GM23248 (cell line): ENCODE results near the gene TMEM273. TPM values are rescaled to one million over a fixed set of nuclear protein-coding genes. Genes with fewer than 3 reads are reported as not detected.

Source experiments
- DNase-seq: peaks from one replicate; pipeline ENCODE4 v3.0.0-alpha.2; 2015
- H2AFZ ChIP-seq: fragments of 200-600 bp; sonication (generic); 2 replicates; pipeline ENCODE4 v1.6.1; 2016; ENCODE audit warnings: antibody characterized with exemption
- H3F3A ChIP-seq: fragments of 200-600 bp; sonication (generic); 2 replicates; pipeline ENCODE4 v1.6.1; 2016; ENCODE audit warnings: mild to moderate bottlenecking, antibody characterized with exemption, mixed run types; ENCODE audit not compliant: insufficient read depth
- H3K27ac ChIP-seq: fragments of 200-600 bp; sonication (generic); 2 replicates; pipeline ENCODE4 v1.5.1; 2016; ENCODE audit warnings: mild to moderate bottlenecking
- H3K27me3 ChIP-seq: fragments of 200-600 bp; sonication (generic); replicated peaks from 2 replicates; pipeline ENCODE4 v1.6.1; 2016; ENCODE audit warnings: mild to moderate bottlenecking; ENCODE audit not compliant: insufficient read depth
- H3K36me3 ChIP-seq: fragments of 200-600 bp; sonication (generic); 2 replicates; pipeline ENCODE4 v1.6.1; 2016; ENCODE audit warnings: low read depth, mild to moderate bottlenecking
- H3K4me1 ChIP-seq: fragments of 200-600 bp; sonication (generic); 2 replicates; pipeline ENCODE4 v1.6.1; 2016; ENCODE audit warnings: mild to moderate bottlenecking; ENCODE audit not compliant: insufficient read depth
- H3K4me2 ChIP-seq: fragments of 200-600 bp; sonication (generic); one replicate; pipeline ENCODE4 v1.6.1; 2016; ENCODE audit warnings: mild to moderate bottlenecking; ENCODE audit not compliant: unreplicated experiment
- H3K4me3 ChIP-seq: fragments of 200-600 bp; sonication (generic); 2 replicates; pipeline ENCODE4 v1.5.1; 2016; ENCODE audit warnings: mild to moderate bottlenecking
- H3K79me2 ChIP-seq: fragments of 200-600 bp; sonication (generic); 2 replicates; pipeline ENCODE4 v1.6.1; 2016; ENCODE audit warnings: mild to moderate bottlenecking; ENCODE audit not compliant: insufficient read depth
- H3K9ac ChIP-seq: fragments of 200-600 bp; sonication (generic); 2 replicates; pipeline ENCODE4 v1.6.1; 2016; ENCODE audit warnings: mild to moderate bottlenecking
- H3K9me2 ChIP-seq: fragments of 200-600 bp; sonication (generic); 2 replicates; pipeline ENCODE4 v1.6.1; 2016; ENCODE audit warnings: mixed run types, mild to moderate bottlenecking, moderate library complexity; ENCODE audit not compliant: insufficient read depth
- H3K9me3 ChIP-seq: fragments of 200-600 bp; sonication (generic); one replicate; pipeline ENCODE4 v1.6.1; 2017; ENCODE audit warnings: low read depth
- H4K20me1 ChIP-seq: fragments of 200-600 bp; sonication (generic); 2 replicates; pipeline ENCODE4 v1.6.0; 2016; ENCODE audit not compliant: insufficient read depth
- EZH2 ChIP-seq: fragments of 200-600 bp; sonication (generic); IDR thresholded peaks from 2 replicates; pipeline ENCODE4 v1.6.1; 2018; ENCODE audit warnings: antibody characterized with exemption, mild to moderate bottlenecking; ENCODE audit not compliant: insufficient read depth, poor library complexity, severe bottlenecking
- EZH2phosphoT487 ChIP-seq: fragments of 200-600 bp; sonication (generic); IDR thresholded peaks from 2 replicates; pipeline ENCODE4 v1.6.1; 2018; ENCODE audit warnings: antibody characterized with exemption, moderate library complexity, mild to moderate bottlenecking, low read depth; ENCODE audit not compliant: insufficient read depth
- WGBS, 2 experiments: methylation state at CpG; one replicate each; pipeline ENCODE4 v1.1.6; 2015 to 2017; ENCODE audit warnings: low lambda C conversion rate in 2 of 2, low coverage in 1 of 2; ENCODE audit errors: missing lambda C conversion rate in 2 of 2; 5-methylcytosine and 5-hydroxymethylcytosine counted together
- in situ Hi-C: fragments of 300-500 bp; cut with MboI; formaldehyde crosslinking; loops from 2 replicates; pipeline ENCODE4 v1.15.0; 2020
- polyA plus RNA-seq: library from polyadenylated mRNA; unstranded; fragments of >200 nt; fragmentation: Nextera tagmentation; extraction: Ambion mirVana; gene quantifications from 2 replicates; pipeline ENCODE4 v1.2.1, GENCODE V29; 2016
- total RNA-seq: library from RNA; depleted of rRNA; stranded (reverse); fragments of >200 nt; shearing (Covaris generic); gene quantifications from 2 replicates; pipeline ENCODE4 v1.2.3, GENCODE V29; 2014

Gene TMEM273
- total and polyA plus RNA-seq, 2 experiments from 2014 or later, result not detected

DNA sequence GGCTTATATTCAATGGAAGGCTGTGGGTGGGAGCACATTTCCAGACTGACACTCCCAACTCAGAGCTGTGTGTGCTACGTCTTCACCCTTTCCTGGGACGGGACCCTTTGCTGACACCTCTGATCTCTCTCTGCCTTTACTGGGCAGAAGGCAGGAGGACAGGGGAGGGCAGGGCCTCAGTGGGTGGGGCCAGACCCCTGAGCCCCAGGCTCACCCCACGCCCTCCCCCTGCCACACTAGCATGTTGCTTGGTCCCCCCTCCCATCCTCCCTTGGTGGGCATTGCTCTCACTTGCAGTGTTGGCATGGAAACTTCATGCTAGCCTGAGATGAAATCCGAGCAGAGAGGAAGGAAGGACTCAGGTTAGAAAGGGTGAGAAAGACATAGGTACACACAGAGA lies 18.4 kb downstream of the TMEM273 start:
- Histone ChIP-seq H3F3A (no peaks in the 10 kb centered on the region), H3K4me2 (no peak overlapping the region), H4K20me1 (no peaks in the 10 kb centered on the region), H3K9ac (no peak overlapping the region), H3K4me1 (no peaks in the 10 kb centered on the region), H3K36me3 (no peaks in the 10 kb centered on the region), H3K9me2 (no peaks in the 10 kb centered on the region), H2AFZ (no peak overlapping the region), H3K79me2 (no peaks in the 10 kb centered on the region), H3K27me3 (no peaks in the 10 kb centered on the region), H3K9me3 (no peaks in the 10 kb centered on the region), H3K4me3 (no peak overlapping the region), H3K27ac (no peak overlapping the region)
- 80 to 88% methylated on average over 3 to 4 of the region's 4 CpGs for WGBS, 2 experiments
- TF ChIP-seq EZH2 (no peak), EZH2phosphoT487 (no peak)
- in situ Hi-C loops, result loop anchor here (25.0 kb wide), 1 partner anchor 507 kb away; no protein-coding TSS in a partner anchor
- no peak for DNase-seq

DNA sequence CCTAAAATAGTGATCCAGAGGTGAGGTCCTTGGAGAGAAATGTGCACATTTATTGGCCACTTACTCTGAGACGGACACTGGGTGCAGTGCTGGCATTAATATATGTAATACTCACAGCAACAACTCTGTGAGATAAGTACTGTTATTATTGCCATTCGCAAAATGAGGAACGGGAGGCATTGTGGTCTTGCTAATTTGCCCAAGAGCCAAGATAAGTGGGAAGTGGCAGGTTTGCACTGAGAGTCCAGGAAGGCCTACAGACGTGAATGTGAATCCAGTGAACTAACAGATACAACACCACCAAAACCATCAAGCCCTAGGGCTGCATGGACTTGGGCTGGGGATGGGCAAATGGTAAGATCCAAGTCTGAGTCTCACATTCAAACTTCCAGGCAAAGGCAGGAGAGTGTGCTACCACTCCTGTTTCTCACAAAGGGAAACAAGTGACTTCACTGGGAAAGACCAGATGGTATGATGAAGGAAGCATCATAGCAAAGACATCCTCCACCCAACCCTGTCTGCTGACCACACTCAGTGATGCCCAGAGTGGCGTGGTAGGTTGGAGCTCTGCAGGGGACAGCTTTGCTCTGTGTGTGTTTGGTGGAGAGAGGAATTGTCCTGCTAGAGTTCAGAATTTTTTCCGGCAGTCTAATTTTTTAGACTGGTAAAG lies 19.2 kb downstream of the TMEM273 start:
- Histone ChIP-seq H3K4me3 (no peak overlapping the region), H3K27ac (no peak overlapping the region), H3K27me3 (no peaks in the 10 kb centered on the region), H3K79me2 (no peaks in the 10 kb centered on the region), H3K9me2 (no peaks in the 10 kb centered on the region), H3F3A (peaks cover 4% of the 10 kb centered on the region; the same call in 1 of the 2 replicates), H4K20me1 (no peaks in the 10 kb centered on the region), H3K9ac (no peak overlapping the region), H3K4me1 (0 out of 2 replicates have a peak, but pooled peaks cover 3% of the 10 kb centered on the region), H3K9me3 (no peaks in the 10 kb centered on the region), H3K36me3 (no peaks in the 10 kb centered on the region), H3K4me2 (no peak overlapping the region), H2AFZ (no peak overlapping the region)
- peak; percentile 70 for DNase-seq
- WGBS, 2 experiments, result 91 to 93% methylated on average over 6 of the region's 6 CpGs
- TF ChIP-seq EZH2phosphoT487 (no peak), EZH2 (no peak)
- in situ Hi-C loops, result loop anchor here (25.0 kb wide), 1 partner anchor 507 kb away; no protein-coding TSS in a partner anchor

DNA sequence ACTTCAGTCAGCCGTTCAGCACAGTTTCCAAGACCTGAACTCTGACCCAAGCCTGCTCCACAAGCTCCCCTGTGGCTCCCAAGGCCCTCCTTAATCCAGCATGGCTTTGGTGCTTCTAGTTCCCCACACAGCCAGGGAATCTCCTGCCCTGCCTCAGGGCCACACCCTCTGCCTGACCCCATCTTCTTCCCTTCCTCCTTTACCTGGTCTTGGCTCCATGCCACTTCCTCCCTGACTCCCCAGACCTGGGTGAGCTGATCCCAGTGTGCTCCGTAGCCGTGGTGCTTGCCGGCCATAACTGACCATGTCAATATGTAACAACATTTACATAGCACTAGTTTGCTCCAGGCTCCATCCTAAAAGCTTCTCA lies 20.0 kb downstream of the TMEM273 start:
- Histone ChIP-seq H3K4me2 (no peak overlapping the region), H3K9ac (no peak overlapping the region), H3K9me2 (no peaks in the 10 kb centered on the region), H3K9me3 (no peaks in the 10 kb centered on the region), H2AFZ (no peak overlapping the region), H3K36me3 (no peaks in the 10 kb centered on the region), H4K20me1 (no peaks in the 10 kb centered on the region), H3K27ac (no peak overlapping the region), H3K4me1 (peaks cover 11% of the 10 kb centered on the region), H3K79me2 (no peaks in the 10 kb centered on the region), H3K27me3 (no peaks in the 10 kb centered on the region), H3F3A (peaks cover 10% of the 10 kb centered on the region), H3K4me3 (no peak overlapping the region)
- no peak for DNase-seq
- in situ Hi-C loops, result loop anchor here (25.0 kb wide), 1 partner anchor 506 kb away; no protein-coding TSS in a partner anchor
- TF ChIP-seq EZH2phosphoT487, result no peak
- no peak for TF ChIP-seq EZH2
- WGBS, 2 experiments, result 96 to 100% methylated on average over 4 of the region's 4 CpGs

- DNase-seq, result no peak
- H3K9me2 ChIP-seq, result no peaks in the 10 kb centered on the region
- TF ChIP-seq EZH2phosphoT487, result no peak
- TF ChIP-seq EZH2, result no peak
- H3K36me3 ChIP-seq, result no peaks in the 10 kb centered on the region
- in situ Hi-C loops, result loop anchor here (25.0 kb wide), 1 partner anchor 505 kb away; no protein-coding TSS in a partner anchor
- no peak overlapping the region for H3K9ac ChIP-seq
- no peaks in the 10 kb centered on the region for H4K20me1 ChIP-seq
- 87 to 88% methylated on average over 12 of the region's 12 CpGs for WGBS, 2 experiments
- no peaks in the 10 kb centered on the region for H3K27me3 ChIP-seq
- no peaks in the 10 kb centered on the region for H3K79me2 ChIP-seq
- H3K27ac ChIP-seq, result no peak overlapping the region
- no peaks in the 10 kb centered on the region for H3K9me3 ChIP-seq
- no peak overlapping the region for H3K4me2 ChIP-seq
- H3K4me1 ChIP-seq, result peaks cover 12% of the 10 kb centered on the region
- H3F3A ChIP-seq, result peaks cover 11% of the 10 kb centered on the region
- H2AFZ ChIP-seq, result no peak overlapping the region
- no peak overlapping the region for H3K4me3 ChIP-seq
These were observed 20.6 kb downstream of the TMEM273 start for GRCh38 chr10:49167425-49168170.
